C4-2B (cell line): ENCODE data around the gene TOR2A.
A peak's percentile ranks its signal among the peaks of the same experiment; 100 is the strongest.

Experiments used
- H3K27ac ChIP-seq: fragments of 450-650 bp; 2 replicates; pipeline ENCODE4 v1.5.1; 2017
- CTCF ChIP-seq: fragments of 450-650 bp; conservative IDR thresholded peaks from 2 replicates; pipeline ENCODE4 v1.5.1; 2017; ENCODE audit warnings: mild to moderate bottlenecking
- ZFX ChIP-seq: fragments of 450-650 bp; IDR thresholded peaks from 2 replicates; pipeline ENCODE4 v1.6.1; 2017

TOR2A gene

DNA sequence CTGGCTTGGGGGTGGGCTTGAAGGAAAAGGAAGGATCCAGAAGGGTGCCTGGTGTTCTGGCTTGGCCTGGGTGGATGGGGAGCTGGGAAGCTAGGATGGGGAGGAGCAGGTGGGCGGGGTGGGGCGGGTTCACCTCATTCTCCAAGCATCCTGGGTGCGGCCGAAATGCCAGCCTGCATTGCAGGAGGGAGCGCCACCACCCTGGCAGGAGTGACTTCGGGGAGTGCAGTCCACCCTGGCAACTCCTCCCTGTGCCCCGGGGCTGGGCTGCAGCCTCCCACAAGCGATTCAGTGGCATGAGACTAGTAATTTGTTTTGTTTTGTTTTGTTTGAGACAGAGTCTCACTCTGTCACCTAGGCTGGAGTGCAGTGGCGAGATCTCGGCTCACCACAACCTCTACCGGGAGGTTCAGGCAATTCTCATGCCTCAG lies 13.7 kb downstream of the TOR2A start:
- H3K27ac ChIP-seq, result no peak overlapping the region
- TF ChIP-seq ZFX (no peak), CTCF (no peak)

DNA sequence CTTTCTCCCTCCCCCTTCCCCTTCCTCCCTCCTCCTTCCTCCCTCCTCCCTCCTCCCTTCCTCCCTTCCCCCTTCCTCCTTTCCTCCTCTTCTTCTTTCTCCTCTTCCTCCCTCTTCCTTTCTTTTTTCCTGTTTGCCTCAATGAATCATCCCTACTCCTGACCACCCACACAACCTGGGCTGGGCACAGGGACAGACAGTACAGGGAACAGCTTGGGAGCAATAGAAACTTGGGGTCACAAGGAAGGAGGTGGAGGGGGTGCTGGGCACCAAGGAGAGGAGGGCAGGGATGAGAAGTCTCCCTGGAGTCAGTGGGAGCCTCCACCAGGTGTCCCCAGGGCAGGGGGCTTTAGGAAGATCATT lies 14.2 kb downstream of the TOR2A start:
- no peak overlapping the region for H3K27ac ChIP-seq
- TF ChIP-seq CTCF (no peak), ZFX (no peak)

DNA sequence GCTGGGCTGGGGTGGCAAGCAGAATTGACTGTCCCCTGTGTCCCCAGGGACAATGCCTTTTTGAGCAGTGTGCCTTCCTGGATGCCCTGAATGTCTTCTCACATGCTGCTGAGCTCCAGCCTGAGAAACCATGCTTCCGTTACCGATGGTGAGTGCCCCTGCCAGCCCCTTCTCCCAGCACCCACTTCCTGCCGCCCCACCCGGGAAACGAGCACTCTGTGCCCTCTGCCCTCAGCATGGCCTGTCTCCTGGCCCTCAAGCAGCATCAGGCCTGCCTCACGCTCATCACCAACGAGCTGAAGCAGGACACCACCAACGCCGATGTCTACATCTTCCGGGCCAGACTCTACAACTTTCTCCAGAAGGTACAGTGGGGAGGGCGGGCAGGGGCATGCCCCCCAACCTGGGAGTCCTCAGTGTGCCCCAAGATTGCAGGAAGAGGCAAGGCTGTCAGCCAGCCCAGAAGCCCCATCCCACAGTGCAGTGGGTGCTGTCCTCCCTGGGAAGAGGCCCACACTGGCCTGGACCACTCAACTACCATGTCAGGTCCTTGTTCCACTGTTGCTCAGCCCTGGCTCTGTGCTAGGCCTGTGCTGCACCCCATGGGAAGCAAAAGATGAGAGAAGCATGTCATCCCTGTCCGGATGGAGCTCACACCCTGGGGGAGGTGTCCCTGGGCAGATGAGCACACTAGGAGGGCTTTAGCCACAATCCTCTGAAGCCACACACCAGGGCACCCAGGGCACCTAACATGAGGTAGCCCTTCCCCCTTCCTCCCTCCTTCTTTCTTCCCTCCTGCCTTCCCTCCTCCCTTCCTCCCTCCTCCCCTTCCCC lies 14.8 kb downstream of the TOR2A start:
- H3K27ac ChIP-seq, result no peak overlapping the region
- no peak for TF ChIP-seq ZFX
- TF ChIP-seq CTCF, result no peak

- no peak overlapping the region for H3K27ac ChIP-seq
- TF ChIP-seq ZFX (no peak), CTCF (no peak)
These were observed 17.3 kb downstream of the TOR2A start for GRCh38 chr9:127717766-127718165.

GRCh38 chr9:127716412-127716811 lies 18.7 kb downstream of the TOR2A start:
- H3K27ac ChIP-seq, result peak overlapping the region; percentile 68
- TF ChIP-seq CTCF, result no peak

- TF ChIP-seq ZFX (peak; percentile 55; the same call in 1 of the 2 replicates), CTCF (no peak)
- peak within 1 kb of the TSS; percentile 68 for H3K27ac ChIP-seq
These were observed 19.4 kb downstream of the TOR2A start, which contains the start of the genes PTRH1 and TTC16 for GRCh38 chr9:127715470-127716337. Gene PTRH1, minus strand, starts transcription at chr9:127715663. Its CDS starts 24 bp downstream, at chr9:127715639. Gene TTC16, plus strand, starts transcription at chr9:127716079. Its CDS starts 67 bp downstream, at chr9:127716146.

DNA sequence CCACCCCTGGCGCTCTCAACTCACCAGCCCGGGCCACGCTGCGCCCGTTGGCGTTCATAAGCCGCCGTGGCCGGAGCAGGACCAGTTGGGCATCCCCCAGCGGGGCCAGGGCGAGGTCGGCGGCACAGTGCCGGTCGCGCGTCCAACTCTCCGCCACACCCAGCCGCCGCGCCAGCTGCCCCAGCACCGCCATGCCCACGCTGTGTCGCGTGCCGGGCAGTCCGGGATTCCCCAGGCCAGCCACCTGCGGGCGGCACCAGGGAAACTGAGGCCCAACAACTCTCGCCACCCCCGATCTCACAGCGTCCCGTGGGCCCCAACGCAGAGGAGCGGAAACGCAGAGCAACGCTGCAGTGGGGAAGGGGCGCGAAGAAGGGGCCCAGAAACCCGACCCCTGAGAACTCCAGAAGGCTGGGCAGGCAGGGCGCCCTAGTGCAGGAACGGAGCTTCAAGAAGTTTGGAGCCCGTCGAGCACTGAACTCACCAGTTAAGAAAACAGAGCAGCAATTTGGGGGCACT lies 20.1 kb downstream of the TOR2A start:
- H3K27ac ChIP-seq, result peak overlapping the region; percentile 68
- no peak for TF ChIP-seq CTCF
- no peak for TF ChIP-seq ZFX
